AG09309 (cell line): ENCODE measurements around the gene HMGXB4.

Experiments used
- DNase-seq: peaks from one replicate; pipeline ENCODE4 v3.0.0-alpha.2; 2010; ENCODE audit warnings: low read depth
- H3K4me3 ChIP-seq: 2 replicates; pipeline ENCODE4 v1.5.1; 2011; ENCODE audit warnings: mild to moderate bottlenecking, low read depth, low read length, moderate library complexity; ENCODE audit not compliant: control insufficient read depth
- CTCF ChIP-seq: IDR thresholded peaks from 2 replicates; pipeline ENCODE4 v1.5.1; 2011; ENCODE audit warnings: mild to moderate bottlenecking, low read depth, low read length, inconsistent platforms; ENCODE audit not compliant: insufficient read depth, control insufficient read depth; ENCODE audit errors: missing control alignments

HMGXB4 gene

GRCh38 chr22:35344956-35345690 is 87.8 kb downstream of the HMGXB4 start:
- DNase-seq: no peak
- TF ChIP-seq CTCF: no peak
- no peak overlapping the region for H3K4me3 ChIP-seq
